GM18499 (cell line): ENCODE results near the gene ODR4.
"Not testable (repeated sequence)": the region's sequence is repeated elsewhere in the genome, so short reads cannot be mapped to it uniquely, and the experiment has no call there.

ENCODE experiments used
- ATAC-seq: cut with Tn5 transposase; IDR thresholded peaks from one replicate; pipeline ENCODE4 v1.9.1; 2021; ENCODE audit warnings: moderate number of reproducible peaks; ENCODE audit not compliant: insufficient read depth, unreplicated experiment

The ODR4 gene

DNA sequence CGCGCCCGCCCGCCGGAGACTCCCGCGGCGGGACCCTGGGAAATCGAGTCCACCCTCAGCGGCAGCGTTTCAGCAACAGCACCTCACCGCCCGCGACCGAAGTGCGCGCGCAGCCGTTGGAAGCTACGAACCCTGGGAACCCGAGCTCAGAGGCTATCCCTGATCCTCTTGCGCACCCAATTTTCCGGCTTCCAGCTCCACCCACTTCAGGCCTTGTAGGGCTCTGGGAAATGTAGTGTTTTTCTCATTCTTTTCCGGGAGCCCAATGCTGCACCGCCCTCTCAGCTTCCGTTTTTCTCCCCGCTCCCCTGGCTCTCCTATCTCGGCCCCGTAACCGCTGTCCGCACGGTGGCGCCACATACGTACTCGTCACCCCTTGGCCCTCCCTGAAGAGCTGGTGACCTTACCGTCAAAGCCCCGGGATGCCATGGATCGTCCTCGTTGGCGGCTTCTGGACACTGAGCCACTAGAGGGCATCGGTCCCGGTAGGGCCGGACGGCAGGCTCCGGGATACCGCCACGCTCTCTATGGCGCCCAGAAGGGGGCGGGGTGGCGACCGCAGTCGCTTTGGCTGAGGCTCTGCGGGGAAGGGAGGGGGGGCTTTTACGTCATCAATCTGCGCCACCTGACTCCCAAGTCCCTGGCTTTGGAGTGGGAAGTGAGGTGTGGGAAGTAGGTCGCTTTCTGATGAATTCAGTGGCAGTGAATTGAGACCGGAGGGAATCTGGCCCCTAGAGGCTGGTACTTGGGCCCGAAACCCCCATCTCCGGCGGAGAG is at the start of gene ODR4, which contains the start of gene TPR:
Gene ODR4, plus strand, starts transcription at position 687 of the 777 bp plus-strand sequence. CDS start 3,948 bp downstream, outside the sequence.
Gene TPR, minus strand, starts transcription at position 102 of the 777 bp plus-strand sequence. CDS start 225 bp downstream, outside the sequence.
- peak; percentile 80 for ATAC-seq

DNA sequence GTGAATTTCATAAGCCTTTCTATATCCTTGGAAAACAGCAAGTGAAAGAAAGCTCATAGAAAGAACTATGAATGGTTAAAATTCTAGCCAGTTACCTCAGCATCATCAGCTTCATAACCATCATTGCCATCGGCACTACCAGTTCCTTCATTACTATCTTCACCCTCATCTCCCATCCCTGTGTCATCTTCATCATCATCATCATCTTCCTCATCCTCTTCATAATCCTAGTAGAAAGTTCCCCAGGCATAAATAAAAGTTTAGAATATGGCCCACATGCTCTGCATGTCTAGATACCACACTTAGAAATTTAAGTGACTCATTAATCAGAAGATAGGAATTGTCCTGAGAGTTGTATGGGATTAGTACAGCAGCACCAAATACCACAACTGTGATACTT is 49.6 kb upstream of the ODR4 start:
- no peak for ATAC-seq

DNA sequence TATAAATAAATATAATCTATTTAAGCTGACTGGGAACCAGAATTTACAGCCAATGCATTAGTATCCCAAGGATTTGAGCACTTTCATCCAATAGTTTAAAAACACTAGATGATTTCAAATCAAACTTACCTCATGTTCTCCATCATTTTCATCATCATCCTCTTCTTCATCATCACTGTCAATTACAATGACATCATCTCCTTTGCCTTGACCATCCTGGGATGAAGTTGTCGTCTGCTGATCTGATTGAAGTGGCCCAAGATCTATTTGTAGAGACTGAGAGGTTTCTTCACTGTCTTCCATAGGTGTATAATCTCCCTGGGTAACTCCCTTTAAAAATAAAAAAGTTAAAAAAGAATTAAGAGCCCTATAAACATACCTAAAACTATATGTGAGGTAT is 48.3 kb upstream of the ODR4 start:
- no peak for ATAC-seq

DNA sequence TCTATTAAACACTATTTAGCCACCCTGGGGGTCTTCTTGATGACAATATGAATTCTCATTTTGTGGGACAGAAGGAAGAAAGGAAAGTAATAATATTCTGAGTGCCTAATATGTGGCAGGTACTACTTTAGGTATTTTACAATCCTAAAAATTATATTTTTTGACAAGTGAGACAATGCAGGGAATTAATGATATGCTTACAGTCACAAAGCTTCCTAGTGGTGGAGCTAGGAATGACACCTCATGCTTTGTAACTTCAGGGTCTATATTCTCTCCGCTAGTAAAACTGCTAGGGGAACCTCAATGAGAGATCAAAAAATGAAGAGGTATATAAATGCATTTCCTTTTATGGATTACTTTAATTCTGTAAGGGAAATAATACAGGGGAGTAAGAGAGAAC is 44.9 kb upstream of the ODR4 start:
- ATAC-seq: no peak

DNA sequence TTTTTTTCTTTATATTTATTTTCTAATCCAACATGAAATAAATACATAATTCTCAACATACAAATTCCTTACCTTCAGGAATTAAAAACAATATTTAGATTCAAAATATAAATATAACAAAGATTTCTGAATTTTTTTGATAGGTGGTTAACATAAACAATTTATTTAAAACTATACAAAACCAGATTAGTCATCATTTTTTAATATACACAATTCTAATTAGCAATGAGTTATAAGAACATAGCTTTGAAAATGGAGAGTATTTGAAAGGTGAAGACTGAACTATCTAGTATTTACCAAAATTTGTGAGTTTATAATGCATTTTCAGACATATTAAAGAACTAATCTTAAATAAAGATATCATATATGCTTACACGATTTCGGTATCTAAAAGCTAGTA is 38.1 kb upstream of the ODR4 start:
- ATAC-seq: no peak

DNA sequence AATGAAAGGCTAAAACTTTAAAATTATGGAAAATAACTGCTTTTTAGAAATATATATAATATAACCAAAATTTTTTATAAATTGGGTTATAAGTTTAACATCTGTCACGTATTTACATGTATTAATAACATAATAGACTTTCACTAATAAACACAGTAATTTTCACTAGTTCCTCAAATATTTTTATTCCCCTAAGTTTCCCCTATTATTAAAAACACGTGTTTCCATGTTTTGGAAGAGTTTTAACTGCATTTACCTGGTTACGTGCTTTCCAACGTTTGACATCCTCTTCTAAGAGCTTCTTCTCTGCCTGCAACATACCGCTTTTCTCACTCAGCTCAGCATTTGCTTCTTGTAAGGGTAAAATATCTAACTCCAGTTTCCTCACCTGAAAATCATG is 34.9 kb upstream of the ODR4 start:
- ATAC-seq: no peak

DNA sequence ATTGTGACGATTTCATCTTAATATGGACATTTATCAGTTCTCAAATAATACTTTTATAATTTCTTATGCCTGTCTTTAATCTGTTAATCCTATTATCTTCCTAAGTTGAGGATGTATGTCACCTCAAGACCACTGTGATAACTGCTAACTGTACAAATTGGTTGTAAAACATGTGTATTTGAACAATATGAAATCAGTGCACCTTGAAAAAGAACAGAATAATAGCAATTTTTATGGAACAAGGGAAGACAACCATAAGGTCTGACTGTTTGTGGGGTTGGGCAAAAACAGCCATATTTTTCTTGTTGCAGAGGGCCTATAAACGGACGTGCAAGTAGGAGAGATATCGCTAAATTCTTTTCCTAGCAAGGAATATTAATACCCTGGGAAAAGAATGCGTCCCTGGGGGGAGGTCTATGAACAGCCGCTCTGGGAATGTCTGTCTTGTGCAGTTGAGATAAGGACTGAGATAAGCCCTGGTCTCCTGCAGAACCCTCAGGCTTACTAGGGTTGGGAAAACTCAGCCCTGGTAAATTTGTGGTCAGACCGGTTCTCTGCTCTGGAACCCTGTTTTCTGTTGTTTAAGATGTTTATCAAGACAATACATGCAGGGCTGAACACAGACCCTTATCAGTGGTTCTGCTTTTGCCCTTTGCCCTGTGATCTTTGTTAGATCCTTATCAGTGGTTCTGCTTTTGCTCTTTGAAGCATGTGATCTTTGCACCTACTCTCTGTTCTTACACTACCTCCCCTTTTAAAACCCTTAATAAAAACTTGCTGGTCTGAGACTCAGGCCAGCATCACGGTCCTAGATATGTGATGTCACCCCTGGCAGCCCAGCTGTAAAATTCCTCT is 27.6 kb upstream of the ODR4 start:
- not testable (repeated sequence) for ATAC-seq

DNA sequence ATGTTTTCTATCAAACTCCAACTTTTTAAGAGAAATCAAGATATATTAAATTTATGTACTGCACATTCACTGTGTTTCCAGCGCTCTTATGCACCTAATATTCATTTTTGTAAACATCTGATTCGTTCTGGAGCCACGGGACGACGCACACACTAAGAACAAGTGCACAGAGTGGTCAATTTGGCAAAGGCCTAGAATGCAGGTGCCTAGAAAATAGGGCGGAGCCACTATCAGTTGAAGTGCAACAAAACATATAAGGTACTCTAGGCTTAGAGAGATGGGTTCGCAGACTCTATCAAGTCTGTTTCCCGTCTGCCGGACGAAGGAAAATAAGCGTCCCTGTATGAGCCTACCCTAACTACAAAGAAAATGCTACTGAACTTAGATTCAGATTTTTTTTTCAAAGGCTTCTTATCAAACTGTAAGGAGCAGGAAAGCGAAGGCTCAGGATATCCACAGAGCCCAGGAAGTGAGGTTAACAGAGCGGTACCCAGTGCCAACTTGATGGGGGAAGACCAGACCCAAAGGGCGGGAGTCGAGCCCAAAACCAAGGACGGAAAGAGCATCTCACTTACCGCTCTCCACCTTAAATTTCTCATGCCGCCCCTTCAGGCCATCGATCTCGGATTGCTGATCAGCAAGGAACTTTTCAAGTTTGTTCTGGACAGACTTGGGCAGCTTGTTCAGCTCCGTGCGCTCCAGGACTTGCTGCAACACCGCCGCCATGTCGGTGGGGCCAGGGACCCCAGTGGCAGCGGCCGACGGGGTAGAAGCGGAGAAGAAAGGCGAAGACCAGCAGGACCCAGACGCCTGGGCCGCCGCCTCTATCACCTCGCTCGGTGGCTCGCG is 1.1 kb upstream of the ODR4 start:
- ATAC-seq: peak; percentile 31

DNA sequence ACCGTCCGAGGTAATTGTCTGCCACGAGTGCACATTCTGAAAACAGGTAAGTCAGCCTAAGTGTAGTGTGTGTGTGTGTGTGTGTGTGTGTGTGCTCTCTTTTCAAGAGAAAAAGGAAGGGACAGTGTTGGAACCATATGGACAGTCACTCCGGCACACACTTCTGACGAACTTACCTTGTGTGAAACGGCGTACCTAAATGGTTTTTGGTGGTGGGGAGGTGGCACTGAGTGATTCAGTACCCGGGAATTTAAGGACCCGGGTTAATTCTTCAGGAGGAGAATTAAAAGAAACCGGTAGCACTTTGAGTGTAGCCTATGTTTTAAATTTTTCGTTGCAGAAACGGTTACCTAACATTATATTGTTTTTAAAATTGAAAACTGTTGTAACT is 286 bp downstream of the ODR4 start:
- no peak for ATAC-seq

DNA sequence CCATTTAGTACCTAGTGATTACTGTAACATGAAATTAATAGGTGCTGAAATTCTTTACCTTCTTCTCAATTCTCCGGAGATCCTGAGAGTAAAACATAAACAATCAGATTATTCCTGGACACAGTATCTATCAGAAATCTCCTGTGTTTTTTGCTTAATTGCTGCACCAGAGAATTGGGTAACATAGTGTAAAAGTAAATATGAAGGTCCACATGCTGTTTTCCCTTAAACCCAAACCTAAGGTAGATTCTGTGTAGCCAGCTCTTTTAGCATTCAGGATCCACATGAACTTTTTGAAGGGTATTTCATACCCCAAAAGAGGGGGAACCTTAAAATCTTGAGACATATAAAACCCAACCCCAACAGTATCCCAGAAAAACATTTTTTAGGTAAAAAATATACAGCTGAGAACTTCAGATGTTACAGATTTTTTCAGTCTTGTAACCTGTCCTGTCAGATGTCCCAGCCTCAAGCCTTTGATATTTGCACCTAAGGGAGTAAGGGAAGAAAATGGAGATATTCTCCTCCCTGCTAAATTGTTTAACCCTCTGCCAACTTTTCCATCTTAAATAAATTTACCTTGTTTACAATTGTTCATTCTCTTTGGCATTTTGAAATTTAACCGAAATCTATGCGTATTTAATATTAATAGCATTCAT is 11.2 kb downstream of the ODR4 start:
- no peak for ATAC-seq

DNA sequence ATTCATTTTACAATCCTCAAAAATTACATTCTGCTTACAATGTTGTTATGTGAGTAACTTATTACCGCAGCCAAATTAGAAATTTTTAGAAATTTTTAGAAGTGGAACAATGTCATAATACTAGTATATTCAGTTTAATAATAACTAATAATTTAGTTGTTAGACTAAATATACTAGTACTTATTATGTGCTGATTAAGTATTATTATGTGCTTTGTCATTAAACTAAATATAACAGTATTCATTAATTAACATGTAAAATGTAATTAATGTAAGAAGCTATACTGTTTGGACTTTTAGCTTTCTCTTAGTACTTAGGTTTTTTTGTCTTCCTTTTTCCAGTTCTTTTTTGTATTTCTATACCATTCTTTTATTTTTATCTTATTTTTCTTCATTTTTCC is 15.3 kb downstream of the ODR4 start:
- no peak for ATAC-seq

DNA sequence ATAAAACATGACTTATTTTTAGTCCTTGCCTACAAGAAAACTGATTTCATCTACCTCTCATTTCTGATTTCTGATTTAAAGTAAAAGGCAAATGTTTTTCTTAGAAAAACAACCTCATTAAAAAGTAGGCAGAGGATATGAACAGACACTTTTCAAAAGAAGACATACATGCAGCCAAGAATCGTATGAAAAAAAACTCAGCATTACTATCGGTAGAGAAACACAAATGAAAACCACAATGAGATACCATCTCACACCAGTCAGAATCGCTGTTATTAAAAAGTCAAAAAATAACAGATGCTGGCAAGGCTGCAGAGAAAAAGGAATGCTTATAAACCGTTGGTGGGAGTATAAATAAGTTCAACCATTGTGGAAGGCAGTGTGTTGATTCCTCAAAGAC is 16.2 kb downstream of the ODR4 start:
- no peak for ATAC-seq

DNA sequence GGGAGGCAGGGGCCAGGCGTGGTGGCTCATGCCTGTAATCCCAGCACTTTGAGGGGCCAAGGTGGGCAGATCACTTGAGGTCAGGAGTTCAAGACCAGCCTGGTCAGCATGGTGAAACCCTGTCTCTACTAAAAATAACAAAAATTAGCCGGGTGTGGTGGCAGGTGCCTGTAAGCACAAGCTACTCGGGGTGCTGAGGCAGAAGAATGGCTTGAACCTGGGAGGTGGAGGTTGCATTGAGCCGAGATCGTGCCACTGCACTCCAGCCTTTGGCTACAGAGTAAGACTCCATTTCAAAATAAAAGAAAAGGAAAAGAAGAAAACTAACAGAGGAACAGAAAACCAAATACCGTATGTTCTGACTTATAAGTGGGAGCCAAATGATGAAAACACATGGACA is 17.1 kb downstream of the ODR4 start:
- not testable (repeated sequence) for ATAC-seq

DNA sequence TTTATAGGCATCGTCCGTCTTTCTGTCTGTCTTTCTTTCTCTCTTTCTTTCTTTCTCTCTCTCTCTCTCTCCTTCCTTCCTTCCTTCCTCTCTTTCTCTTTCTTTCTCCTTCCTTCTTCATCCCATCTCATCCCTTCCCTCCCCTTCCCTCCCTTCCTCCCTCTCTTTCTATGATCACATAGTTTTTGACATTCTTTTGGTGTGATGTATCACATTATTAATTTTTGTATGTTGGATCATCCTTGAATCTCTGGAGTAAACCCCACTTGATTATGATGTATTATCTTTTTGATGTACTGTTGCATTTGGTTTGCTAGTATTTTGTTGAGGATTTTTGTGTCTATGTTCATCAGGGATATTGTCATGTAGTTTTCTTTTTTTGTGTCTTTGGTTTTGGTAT is 25.8 kb downstream of the ODR4 start:
- not testable (repeated sequence) for ATAC-seq

DNA sequence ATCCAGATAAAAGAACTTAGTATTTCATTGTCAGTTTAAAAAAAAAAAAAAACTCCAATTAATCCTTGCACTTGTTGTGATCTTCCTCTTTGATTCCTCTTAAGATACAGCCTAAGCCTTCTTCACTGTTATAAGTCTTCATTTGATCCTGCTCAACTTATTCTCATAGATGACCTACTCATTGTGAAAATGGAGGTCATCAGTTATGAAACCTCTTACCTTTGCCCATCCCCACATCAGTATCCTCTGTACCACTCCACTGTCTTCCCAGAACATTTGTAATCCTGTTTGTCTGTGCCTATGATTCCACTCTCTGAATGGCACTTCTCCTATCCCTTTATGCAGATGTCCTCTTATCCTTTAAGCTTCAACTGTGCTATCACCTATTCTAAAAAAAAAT is 28.0 kb downstream of the ODR4 start:
- no peak for ATAC-seq

DNA sequence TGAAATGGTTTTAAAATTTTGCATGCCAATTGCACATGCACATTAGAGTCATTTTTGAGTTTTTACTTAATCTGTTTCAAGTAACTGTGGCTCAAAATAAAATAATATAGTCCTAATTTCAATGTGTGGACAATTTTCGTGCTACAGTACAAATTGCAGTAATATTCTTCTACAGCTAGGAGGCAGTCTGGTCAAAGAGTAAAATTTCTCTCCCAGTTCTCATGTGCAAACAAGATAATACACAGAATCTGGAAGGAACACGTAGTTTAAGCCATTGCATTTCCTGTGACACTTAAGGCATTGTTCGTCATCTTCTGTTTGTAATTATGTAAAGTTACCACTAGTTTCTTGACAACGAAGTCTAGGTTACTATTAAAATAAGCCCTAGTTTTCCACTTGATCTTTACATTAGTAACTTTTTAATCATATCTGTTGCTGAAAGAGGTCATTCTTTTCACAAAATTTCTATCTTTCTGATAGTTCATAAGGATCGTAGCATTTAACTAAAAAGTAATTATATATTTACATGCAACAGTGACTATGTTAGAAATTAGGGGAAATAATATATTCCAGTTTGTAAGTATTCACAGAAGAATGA is 28.9 kb downstream of the ODR4 start:
- ATAC-seq: no peak

DNA sequence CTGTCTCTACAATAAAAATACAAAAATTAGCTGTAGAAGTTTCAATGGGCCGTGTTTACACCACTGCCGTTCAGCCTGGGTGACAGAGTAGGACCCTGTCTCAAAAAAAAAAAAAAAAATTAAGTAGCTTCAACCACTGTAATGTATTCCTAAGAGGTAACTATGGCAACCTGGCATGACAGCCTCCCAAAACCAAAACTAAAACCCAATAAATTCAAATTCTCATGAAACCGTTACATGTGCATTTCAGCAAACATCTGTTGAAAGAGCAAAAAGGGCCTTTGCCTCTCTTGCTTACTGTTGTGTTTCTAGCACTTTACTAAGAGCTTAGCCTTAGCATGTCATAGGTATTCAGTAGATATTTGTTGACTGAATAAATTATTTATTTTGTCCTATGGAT is 33.5 kb downstream of the ODR4 start:
- no peak for ATAC-seq

DNA sequence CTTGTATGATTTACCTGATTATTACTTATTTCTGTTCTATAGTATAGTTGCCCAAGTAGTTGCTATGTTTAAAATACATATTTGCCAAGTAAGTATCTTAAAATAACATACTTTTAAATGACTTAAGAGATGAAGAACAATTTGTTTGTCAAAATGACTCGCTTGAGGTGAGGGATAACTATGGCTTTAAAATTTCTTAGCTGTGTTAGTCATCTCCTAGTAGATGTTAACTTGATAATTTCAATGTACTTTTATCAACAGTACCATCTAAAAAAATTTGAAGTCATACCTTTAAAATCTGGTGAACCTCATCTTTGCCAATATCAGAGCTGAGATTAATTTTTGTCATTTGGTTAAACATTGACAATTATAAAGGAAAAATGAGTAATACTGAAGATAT is 37.7 kb downstream of the ODR4 start:
- ATAC-seq: no peak

DNA sequence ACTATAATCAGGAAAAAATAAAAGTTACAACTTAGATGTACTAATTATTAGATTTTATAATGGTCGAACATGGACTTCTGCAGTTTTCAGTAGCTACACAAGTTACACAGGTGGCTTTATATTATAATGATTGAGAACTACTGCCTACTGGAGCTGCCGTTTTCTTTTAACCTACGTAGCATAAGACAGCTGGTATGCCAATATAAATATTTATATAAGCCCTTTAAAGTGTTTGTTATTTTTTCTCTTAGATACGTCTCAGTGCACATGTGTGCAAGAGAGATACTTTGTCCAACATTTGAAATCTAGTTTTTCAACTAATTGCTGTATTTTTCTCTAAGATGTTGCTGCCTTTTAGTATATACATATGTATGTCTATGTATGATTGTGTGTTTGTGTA is 42.9 kb downstream of the ODR4 start:
- ATAC-seq: no peak

DNA sequence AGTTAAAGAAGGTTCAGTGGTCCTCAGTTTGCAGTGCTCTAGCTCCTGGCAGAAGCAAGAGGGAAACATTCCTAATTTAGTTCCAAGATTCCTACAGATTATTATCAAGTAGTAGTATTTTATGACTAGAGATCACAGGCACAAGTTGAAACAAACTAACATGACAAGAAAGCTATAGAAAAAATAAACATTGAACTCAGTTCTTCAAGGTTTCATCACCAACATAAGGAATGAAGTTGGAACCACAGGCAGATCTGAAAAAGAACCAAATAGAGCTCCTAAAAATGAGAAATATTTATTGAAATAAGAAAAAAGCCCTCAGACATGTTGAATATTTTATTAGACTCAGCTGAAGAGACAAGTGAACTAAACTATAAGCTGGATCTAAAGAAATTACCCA is 44.7 kb downstream of the ODR4 start:
- ATAC-seq: no peak
